HG02884 (cell line): Measurements from ENCODE around the gene RNU1-2.
A peak's percentile ranks its signal among the peaks of the same experiment; 100 is the strongest.
"Not testable (repeated sequence)": the region's sequence is repeated elsewhere in the genome, so short reads cannot be mapped to it uniquely, and the experiment has no call there.

Experiments
- ATAC-seq: cut with Tn5 transposase; IDR thresholded peaks from one replicate; pipeline ENCODE4 v1.9.1; 2021; ENCODE audit warnings: mild to moderate bottlenecking, moderate library complexity; ENCODE audit not compliant: unreplicated experiment

The RNU1-2 gene

DNA sequence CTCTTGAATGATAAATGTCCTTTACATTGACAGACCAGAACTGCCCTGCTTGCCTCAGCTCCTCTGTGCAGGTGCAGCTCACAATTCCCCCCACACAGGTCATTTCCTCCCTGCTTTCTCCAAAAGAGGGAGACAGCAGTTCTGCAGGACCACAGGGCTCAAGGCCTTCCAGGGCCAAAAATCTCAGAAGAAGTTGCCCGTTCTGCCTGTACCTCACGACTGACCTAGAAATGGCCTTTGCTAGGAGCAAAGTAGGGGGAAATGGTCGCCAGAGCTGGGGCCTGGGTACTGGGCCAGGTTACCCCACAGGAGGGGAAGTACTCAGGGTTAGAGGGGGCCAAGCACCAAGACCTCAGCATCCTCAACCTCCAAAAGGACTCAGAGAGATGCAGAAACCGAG, 11.1 kb downstream of the RNU1-2 start:
- no peak for ATAC-seq

DNA sequence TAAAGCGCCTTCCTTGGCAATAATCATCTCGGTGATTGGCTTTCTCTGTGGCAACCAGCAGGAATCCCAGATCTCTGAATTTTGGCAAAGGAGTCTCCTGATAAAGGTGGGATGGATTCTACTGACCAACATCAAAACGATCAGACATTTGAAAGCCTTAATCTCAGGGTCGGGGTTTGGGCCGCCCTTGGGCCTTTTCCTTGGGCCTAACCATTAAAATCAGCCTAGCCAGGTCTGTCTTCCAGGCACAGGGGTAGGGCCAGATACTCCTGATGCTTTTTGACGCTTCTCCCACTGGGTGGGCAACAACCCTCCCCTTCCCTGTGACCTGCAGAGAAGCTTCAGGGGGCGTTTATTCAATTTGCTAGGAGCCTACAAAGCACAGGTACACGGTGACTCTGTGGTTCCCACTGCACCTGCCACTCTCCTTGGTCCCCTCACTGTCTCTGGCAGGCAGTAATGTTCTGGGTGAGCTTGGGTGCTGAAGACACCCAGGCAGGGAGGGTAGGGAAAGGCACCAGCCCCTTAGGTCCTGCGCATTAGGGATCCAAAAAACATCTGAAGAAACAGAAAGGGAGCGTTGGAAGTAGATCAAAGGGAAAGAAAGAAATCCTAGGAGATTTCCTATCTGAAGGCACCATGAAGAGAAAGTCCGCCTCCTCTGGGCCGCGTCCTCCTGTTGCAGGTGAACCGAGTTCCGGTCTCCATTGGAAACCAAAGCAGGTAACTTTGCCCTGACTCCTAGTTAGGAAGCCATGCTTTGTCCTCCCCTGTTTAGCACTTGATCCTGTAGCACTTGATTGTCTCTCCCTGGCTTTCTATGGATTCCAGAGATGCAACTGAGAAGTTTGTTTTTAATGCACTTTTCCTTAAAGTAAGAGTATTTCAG, 12.3 kb downstream of the RNU1-2 start:
- ATAC-seq: no peak

DNA sequence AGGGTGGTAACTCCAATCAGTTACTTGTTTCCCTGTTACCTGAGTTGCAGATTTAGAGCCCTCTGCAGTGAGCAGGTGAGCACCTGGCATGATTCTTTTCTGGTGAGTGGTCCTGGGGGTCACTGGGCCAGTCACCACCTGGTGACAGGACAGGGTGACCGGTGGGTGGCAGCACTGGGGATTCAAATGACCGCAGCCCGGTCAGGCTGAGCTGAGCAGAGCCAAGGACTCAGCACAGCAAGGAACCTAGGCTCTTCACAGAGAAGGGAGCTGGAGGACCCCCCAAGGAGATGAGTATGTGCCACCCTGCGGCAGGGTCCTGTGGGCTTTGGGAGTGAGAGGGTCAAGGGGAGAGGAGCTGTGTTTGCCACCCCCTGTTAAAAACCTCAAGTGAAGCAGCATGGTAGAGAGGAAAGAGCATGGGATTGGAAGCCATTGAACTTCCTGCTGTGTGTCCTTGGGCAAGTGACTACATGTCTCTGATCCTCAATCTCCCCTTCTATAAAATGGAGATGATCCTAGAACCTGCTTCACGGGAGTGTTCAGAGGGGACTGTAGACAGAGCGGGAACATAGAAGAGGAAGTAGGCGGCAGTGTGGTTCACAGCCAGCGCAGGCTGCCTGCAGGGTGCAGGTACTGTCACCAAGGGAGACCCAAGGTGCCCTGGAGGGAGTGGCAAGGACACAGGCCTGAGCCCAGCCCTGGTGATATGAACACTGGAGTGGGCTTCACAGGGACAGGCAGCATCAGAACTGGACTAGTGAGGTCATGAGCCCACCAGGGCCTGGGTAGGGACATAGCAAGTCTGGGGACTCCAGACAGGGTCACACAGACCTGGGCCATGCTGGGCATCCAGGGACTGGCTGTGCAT, 16.3 kb downstream of the RNU1-2 start:
- not testable (repeated sequence) for ATAC-seq

- not testable (repeated sequence) for ATAC-seq
Observed at GRCh38 chr1:16912742-16913141, 17.0 kb downstream of the RNU1-2 start.

DNA sequence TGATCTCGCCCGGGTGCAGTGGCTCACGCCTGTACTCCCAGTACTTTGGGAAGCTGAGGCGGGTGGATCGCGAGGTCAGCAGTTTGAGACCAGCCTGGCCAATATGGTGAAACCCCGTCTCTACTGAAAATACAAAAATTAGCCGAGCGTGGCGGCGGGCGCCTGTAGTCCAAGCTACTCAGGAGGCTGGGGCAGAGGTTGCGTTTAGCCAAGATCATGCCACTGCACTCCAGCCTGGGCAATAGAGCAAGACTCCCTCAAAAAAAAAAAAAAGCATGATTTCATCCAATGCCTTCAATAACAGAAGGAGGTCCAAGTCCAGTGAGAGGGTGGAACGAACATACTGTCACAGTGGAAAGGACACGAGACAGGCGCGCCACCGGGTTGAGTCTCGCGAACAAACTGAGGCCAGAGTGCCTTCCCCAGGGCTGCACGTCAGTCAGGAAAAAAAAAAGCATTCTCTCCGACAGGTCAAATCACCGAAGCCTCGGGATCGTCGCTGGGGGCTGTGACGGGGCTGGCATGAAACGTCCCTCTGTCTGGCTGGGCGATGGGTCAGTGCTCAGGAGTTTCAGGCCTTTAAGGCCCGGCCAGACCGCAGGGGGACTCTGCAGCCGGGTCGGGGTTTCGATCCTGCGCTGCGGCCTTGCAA, 17.5 kb downstream of the RNU1-2 start:
- no peak for ATAC-seq

GRCh38 chr1:16913833-16914662, 18.3 kb downstream of the RNU1-2 start:
- peak; percentile 79 for ATAC-seq

- not testable (repeated sequence) for ATAC-seq
Observed at GRCh38 chr1:16914928-16915626, 19.3 kb downstream of the RNU1-2 start.

DNA sequence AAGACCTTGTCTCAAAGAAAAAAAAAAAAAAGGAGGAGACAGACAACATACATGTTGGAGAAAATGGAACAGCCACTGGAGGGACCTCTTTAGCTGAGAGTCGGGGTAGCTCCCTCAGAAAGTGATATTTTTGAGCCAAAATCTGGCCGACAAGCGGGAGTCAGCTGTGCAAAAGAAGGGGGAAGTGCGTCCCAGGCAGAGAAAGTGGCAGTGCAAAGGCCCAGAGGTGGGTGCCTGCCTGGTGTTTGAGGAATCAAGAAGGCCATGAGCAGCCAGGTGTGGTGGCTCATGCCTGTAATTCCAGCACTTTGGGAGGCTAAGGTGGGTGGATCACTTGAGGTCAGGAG, 19.8 kb downstream of the RNU1-2 start:
- no peak for ATAC-seq

GRCh38 chr1:16916036-16916880, 20.5 kb downstream of the RNU1-2 start:
- ATAC-seq: not testable (repeated sequence)

DNA sequence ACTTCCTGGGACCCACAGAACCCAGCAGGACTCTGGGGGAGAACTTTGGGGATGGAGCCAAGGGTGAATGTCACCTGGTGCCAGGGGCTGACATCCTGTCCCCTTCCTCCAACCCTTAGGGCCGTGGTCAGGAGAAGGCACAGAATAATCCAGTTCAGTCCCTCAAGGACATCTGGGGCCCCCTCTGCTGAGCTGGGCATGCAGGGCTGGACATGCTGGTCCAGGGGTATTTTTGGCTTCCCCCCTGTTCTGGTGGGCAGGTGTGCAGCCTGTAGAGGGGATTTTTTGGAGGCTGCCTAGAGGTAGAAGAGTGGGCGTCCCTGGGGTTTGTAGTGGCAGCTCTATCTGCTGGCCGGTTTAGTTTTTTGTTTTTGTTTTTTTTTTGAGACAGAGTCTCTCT, 22.6 kb downstream of the RNU1-2 start:
- ATAC-seq: no peak

- not testable (repeated sequence) for ATAC-seq
Observed at GRCh38 chr1:16918936-16919665, 23.3 kb downstream of the RNU1-2 start.

DNA sequence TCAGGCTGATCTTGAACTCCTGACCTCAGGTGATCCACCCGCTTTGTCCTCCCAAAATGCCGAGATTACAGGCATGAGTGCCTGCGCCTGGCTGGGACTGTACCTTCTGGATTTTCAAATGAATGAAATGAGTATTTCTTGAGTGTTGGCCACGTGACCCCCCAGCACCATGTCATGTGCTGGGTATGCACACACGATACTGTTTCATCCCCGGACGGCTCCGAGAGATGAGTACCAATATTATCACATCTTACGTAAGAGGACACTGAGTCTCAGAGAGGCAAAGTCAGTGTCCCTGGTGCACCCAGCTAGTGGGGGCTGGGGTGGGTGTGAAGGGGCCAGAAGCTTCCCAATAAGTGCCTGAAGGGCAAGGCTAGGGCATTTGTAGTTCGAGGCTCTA, 25.2 kb downstream of the RNU1-2 start:
- ATAC-seq: no peak

DNA sequence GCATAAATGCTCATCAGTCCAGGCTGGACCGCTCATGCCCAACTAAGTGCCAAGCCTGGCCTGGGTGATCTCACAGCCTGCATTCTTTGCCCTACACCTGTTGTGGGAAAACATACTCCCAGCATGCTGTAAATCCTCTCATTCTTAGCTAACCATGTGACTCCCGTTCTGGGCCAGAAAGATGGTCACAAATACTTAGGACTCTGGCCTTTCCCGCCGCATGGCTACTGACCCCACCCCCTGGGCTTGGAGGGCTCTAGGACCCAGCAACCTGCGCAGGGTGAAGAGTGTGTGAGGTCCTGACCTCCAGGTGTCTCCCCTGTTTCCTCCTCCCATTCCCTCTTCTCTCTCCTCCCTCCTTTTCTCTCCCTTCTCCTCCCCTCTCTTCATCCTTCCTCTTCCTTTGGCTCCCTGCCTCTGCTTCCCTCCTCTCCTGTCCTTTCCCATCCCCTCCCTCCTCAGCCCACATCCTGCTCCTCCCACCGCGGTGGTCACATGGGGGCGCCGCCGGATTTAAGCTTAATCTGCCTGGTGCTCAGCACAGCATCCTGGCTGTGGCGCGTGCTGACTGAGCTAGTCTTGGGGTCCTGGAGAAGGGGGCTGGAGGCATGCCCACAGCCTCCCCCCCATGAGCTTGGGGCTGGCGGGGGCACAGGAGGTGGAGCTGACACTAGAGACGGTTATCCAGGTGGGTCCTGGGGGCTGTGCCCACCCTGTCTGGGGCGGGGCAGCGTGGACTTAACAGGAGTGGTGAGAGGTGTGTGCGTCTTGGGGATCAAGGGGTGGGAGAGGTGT, 25.8 kb downstream of the RNU1-2 start, which contains the start of gene CROCC:
Gene CROCC, plus strand, starts transcription at position 541 of the 795 bp plus-strand sequence. Its CDS starts 88 bp downstream, at position 629.
- ATAC-seq: no peak

DNA sequence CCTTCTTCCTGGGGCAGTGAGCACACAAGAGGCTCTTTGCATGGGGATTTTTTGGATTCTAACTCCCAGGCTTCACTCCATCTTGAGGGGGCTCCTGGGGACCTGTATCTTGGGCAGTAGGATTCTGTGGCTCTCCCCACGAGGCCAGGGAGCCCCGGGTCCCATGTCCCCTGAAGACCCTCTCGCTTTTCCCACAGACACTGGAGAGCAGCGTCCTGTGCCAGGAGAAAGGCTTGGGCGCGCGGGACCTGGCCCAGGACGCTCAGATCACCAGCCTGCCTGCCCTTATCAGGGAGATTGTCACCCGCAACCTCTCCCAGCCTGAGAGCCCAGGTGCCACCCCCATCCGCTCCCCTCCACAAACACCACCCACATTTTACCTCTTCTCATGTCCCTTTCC, 26.7 kb downstream of the RNU1-2 start:
- no peak for ATAC-seq

DNA sequence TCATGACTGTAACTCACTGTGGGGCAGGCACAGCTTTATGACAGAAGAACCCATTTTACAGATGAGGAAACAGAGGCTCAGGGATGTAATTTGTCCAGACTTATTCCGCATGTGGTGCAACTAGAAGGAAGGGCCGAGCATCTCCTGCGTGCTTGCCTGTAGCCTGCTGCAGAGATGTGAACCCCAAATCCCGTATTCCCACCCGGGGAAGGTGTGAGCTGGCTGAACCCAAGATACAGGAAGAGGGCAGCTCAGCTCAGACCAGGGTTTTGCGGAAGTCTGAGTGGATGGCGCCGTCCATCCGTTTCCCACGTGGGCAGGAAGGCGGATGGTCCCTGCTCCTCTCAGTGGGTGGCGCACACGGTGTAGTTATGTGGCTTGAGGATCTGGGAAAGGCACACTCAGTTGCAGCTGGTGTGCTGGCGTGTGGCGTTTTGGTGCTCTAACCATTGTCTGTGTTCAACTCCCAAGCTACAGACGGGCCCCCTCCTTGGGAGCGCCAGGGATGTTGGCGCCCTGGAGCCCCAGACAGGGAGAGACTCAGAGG, 27.2 kb downstream of the RNU1-2 start:
- ATAC-seq: no peak

GRCh38 chr1:16924216-16924918, 28.6 kb downstream of the RNU1-2 start:
- no peak for ATAC-seq
